ENCODE data around the gene REEP1. TPM values are rescaled to one million over a fixed set of nuclear protein-coding genes. Genes with fewer than 3 reads are reported as not detected.
"Not testable (repeated sequence)": the region's sequence is repeated elsewhere in the genome, so short reads cannot be mapped to it uniquely, and the experiment has no call there.

Gene REEP1
- total and polyA plus RNA-seq, 10 donors = 0.57 to 7.6 (median 3.4) TPM

- TF ChIP-seq POLR2A (IDR thresholded peaks at IDR 0.05) (no peak), POLR2AphosphoS5 (IDR thresholded peaks at IDR 0.05) (no peak)
- intact Hi-C loops (cut with DNase I; ENCODE audit: low total_unique reads) = no loop called here
- Histone ChIP-seq H3K9me3 (no peaks in the 10 kb centered on the region), H3K36me3 (no peaks in the 10 kb centered on the region), H3K27ac (no peak overlapping the region), H3K4me1 (no peaks in the 10 kb centered on the region), H3K27me3 (replicated peaks in 1 of 7) (peaks cover 0 to 2% (median 0%) of the 10 kb centered on the region in 7 donors), H3K4me3 (no peak overlapping the region)
- 77 to 83% (median 81%) methylated on average over 10 of the region's 10 CpGs for WGBS, 5 donors
- no peak for DNase-seq
Observed at GRCh38 chr2:86249579-86250391, 87.6 kb downstream of the REEP1 start.

DNA sequence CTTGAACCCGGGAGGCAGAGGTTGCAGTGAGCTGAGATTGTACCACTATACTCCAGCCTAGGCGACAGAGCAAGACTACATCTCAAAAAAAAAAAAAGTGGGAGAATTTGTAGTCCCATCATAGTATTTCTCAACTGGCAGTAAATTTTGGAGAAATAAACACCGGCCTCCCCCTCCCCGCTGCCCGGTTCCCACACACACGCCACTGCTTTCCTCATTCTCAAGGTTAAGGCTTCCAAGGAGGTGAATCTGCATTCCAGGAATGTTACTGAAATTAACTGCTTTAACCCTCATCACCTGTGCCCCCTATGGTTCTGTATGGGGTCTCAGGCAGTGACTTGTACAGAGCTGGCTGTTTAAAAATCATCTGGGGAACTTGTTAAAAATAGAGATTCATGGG, 88.2 kb downstream of the REEP1 start:
- intact Hi-C loops (cut with DNase I; ENCODE audit: low total_unique reads) = no loop called here
- H3K27ac ChIP-seq = no peak overlapping the region
- H3K4me1 ChIP-seq = peaks cover 0 to 6% (median 4%) of the 10 kb centered on the region in 6 donors
- H3K9me3 ChIP-seq = no peaks in the 10 kb centered on the region
- no peak for DNase-seq
- no peak for TF ChIP-seq POLR2AphosphoS5 (IDR thresholded peaks at IDR 0.05)
- no peak for TF ChIP-seq POLR2A (IDR thresholded peaks at IDR 0.05)
- TF ChIP-seq, protein P1, sequence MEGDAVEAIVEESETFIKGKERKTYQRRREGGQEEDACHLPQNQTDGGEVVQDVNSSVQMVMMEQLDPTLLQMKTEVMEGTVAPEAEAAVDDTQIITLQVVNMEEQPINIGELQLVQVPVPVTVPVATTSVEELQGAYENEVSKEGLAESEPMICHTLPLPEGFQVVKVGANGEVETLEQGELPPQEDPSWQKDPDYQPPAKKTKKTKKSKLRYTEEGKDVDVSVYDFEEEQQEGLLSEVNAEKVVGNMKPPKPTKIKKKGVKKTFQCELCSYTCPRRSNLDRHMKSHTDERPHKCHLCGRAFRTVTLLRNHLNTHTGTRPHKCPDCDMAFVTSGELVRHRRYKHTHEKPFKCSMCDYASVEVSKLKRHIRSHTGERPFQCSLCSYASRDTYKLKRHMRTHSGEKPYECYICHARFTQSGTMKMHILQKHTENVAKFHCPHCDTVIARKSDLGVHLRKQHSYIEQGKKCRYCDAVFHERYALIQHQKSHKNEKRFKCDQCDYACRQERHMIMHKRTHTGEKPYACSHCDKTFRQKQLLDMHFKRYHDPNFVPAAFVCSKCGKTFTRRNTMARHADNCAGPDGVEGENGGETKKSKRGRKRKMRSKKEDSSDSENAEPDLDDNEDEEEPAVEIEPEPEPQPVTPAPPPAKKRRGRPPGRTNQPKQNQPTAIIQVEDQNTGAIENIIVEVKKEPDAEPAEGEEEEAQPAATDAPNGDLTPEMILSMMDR (IDR thresholded peaks at IDR 0.05 in 8 of 11, conservative IDR thresholded peaks at IDR 0.05 in 3 of 11) = no peak
- no peak overlapping the region for H3K4me3 ChIP-seq
- H3K27me3 ChIP-seq (replicated peaks in 1 of 7) = no peaks in the 10 kb centered on the region
- WGBS, 5 donors = 88 to 94% (median 92%) methylated on average over 6 of the region's 6 CpGs
- no peaks in the 10 kb centered on the region for H3K36me3 ChIP-seq

GRCh38 chr2:86245222-86245621, 92.2 kb downstream of the REEP1 start:
- H3K27me3 ChIP-seq (replicated peaks in 1 of 7); H3K4me3 ChIP-seq; H3K9me3 ChIP-seq; H3K36me3 ChIP-seq; H3K27ac ChIP-seq; DNase-seq; intact Hi-C loops (cut with DNase I; ENCODE audit: low total_unique reads): not testable (repeated sequence)
- H3K4me1 ChIP-seq = peaks cover 0 to 38% (median 12%) of the 10 kb centered on the region in 6 donors
- 88 to 97% (median 91%) methylated on average over 5 of the region's 5 CpGs for WGBS, 5 donors

- H3K27me3 ChIP-seq (replicated peaks in 1 of 7); H3K9me3 ChIP-seq; H3K4me3 ChIP-seq; DNase-seq; H3K36me3 ChIP-seq; H3K27ac ChIP-seq; intact Hi-C loops (cut with DNase I; ENCODE audit: low total_unique reads): not testable (repeated sequence)
- peaks cover 0 to 38% (median 12%) of the 10 kb centered on the region in 6 donors for H3K4me1 ChIP-seq
- 93 to 97% (median 95%) methylated on average over 5 of the region's 5 CpGs for whole genome bisulfite sequencing, 5 donors
Observed at GRCh38 chr2:86244781-86245180, 92.6 kb downstream of the REEP1 start.

DNA sequence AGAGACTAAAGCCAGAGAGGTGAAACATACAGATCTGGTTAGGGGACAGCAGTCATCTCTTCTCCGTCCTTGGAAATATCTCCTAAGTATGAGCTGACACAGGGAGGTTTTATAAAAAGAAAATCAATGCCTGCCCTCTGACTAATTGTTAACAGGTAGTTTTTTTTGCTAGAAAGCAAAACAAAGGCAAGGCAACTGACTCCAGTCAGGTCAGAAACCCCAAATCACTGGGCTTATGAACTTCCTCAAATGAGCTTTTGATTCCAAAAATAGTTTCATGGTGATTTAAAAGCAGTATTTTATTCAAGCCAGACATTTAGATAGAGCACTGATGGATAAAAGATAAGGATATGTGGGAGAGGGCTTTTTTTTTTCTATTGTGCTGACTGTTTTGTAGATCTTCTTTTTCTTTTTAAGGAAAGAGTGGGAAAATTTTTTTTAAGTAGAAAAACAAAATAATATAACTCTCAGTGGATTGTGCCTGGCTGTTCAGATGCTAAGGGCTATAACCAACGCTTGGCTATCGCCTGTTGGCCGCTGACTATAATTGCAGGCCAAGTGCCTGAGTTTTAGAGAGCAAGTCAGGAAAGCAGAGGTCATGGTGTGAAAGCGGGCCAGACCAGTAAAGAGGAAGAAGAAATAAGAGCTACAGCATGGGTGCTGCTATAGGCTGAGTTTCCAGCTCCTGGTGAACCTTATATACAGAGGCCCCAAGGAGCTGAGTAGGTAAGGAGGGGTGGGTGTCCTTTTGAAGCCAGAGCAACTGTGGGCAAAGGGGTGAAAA, 93.3 kb downstream of the REEP1 start:
- WGBS, 5 donors = 68 to 78% (median 70%) methylated on average over 5 of the region's 5 CpGs
- no peaks in the 10 kb centered on the region for H3K27me3 ChIP-seq (replicated peaks in 1 of 7)
- H3K4me3 ChIP-seq = no peak overlapping the region
- no peak overlapping the region for H3K27ac ChIP-seq
- DNase-seq = no peak
- H3K4me1 ChIP-seq = peaks cover 0 to 43% (median 12%) of the 10 kb centered on the region in 6 donors
- TF ChIP-seq, protein P1 (IDR thresholded peaks at IDR 0.05 in 8 of 11, conservative IDR thresholded peaks at IDR 0.05 in 3 of 11) = no peak
- TF ChIP-seq POLR2A (IDR thresholded peaks at IDR 0.05) = no peak
- TF ChIP-seq POLR2AphosphoS5 (IDR thresholded peaks at IDR 0.05) = no peak
- intact Hi-C loops (cut with DNase I; ENCODE audit: low total_unique reads) = no loop called here
- H3K36me3 ChIP-seq = no peaks in the 10 kb centered on the region
- H3K9me3 ChIP-seq = no peaks in the 10 kb centered on the region
